Heart right ventricle (tissue), 16 donors: ENCODE data around the gene MRPS31. TPM values are rescaled to one million over a fixed set of nuclear protein-coding genes. Genes with fewer than 3 reads are reported as not detected.

Source experiments
- ATAC-seq, 8 donors: fragments of 200-7000 bp; cut with Tn5 transposase; one replicate each; pipeline ENCODE4 v1.9.1; 2020; ENCODE audit warnings: mild to moderate bottlenecking in 8 of 8, moderate library complexity in 8 of 8, moderate number of reproducible peaks in 1 of 8
- DNase-seq, 2 donors: peaks; one replicate each; pipeline ENCODE4 v3.0.0-alpha.2; 2020
- H3K27ac ChIP-seq, 10 donors: fragments of 200-600 bp; sonication (generic) in 2 of 10; one replicate each; pipeline versions ENCODE4 v1.5.0 to v1.8.0; 2020 to 2022; ENCODE audit warnings: mild to moderate bottlenecking in 3 of 10
- H3K27me3 ChIP-seq, 7 donors: fragments of 200-600 bp; one replicate each; pipeline ENCODE4 v1.8.0; 2021 to 2022; ENCODE audit warnings: mild to moderate bottlenecking in 2 of 7
- H3K36me3 ChIP-seq, 9 donors: fragments of 200-600 bp; sonication (generic) in 1 of 9; one replicate each; pipeline versions ENCODE4 v1.5.0 to v1.8.0; 2020 to 2022; ENCODE audit warnings: mild to moderate bottlenecking in 2 of 9
- H3K4me1 ChIP-seq, 9 donors: fragments of 200-600 bp; sonication (generic) in 1 of 9; one replicate each; pipeline versions ENCODE4 v1.5.0 to v1.8.0; 2020 to 2022; ENCODE audit warnings: mild to moderate bottlenecking in 4 of 9
- H3K4me3 ChIP-seq, 10 donors: fragments of 200-600 bp; sonication (generic) in 2 of 10; one replicate each; pipeline versions ENCODE4 v1.5.0 to v1.8.0; 2020 to 2022; ENCODE audit warnings: mild to moderate bottlenecking in 7 of 10, moderate library complexity in 2 of 10
- H3K9me3 ChIP-seq, 11 donors: fragments of 200-600 bp in 10 of 11; sonication (generic) in 2 of 11; one replicate each; pipeline versions ENCODE4 v1.5.0 to v1.8.0; 2013 to 2022; ENCODE audit warnings: mild to moderate bottlenecking in 2 of 11, control low read depth in 1 of 11, moderate library complexity in 1 of 11
- WGBS, 2 donors: extraction: QIAGEN DNeasy Blood & Tissue Kit; methylation state at CpG; one replicate each; pipeline ENCODE4 v1.1.7; 2013; ENCODE audit warnings: inconsistent platforms in 1 of 2; 5-methylcytosine and 5-hydroxymethylcytosine counted together
- intact Hi-C, 10 donors: fragments of 100-400 bp; cut with DNase I; formaldehyde crosslinking; loops; one replicate each; pipeline versions ENCODE4 v1.11.1 to v1.14.2; 2022
- polyA plus RNA-seq, 2 donors: library from polyadenylated mRNA; stranded (reverse); fragments of 200-250 nt; gene quantifications; one replicate each; pipeline ENCODE4 v1.2.3, GENCODE V29; 2013
- total RNA-seq, 10 donors: library from RNA; stranded (reverse); fragmentation: NEBNext Ultra II Directional in 3 of 10; extraction: Animal tissue kit (Norgen Biotek cat#: 25700) in 3 of 10; gene quantifications; one replicate each; pipeline versions ENCODE4 v1.2.1 to v1.2.4, GENCODE V29; 2021 to 2023
- TF ChIP-seq, protein P1 (sequence below), 9 donors: fragments of 200-600 bp; sonication (generic) in 2 of 9; IDR thresholded peaks; one replicate each; pipeline versions ENCODE4 v1.5.0 to v1.8.0; 2021 to 2022; ENCODE audit warnings: antibody characterized with exemption in 9 of 9, mild to moderate bottlenecking in 5 of 9, moderate library complexity in 1 of 9
- donor health status: Arrhythmogenic right ventricular cardiomyopathy.
- donor health status: ischemic (EF 13 %, LVEDD 7.1; RV severe dilation, severe dysfunction).
- donor health status: healthy with polysubstance abuse.
- donor health status: DM: no; HTN: yes; CAD: no.
- donor health status: DM: no; HTN: no; CAD: no.
- donor health status: ischemic (EF 25% LVEDD 6.9; RV normal size, moderate dysfunction).
- donor health status: ischemic (EF 25% LVEDD 5.7; RV mildly dilated, moderate dysfunction).
- donor health status: healthy.
- donor health status: DM: yes; HTN: yes; CAD: no.
- donor health status: Ischemic cardiomyopathy.
- donor health status: ischemic (EF 35%, LVEDD 5.7; RV mildly dilated, moderate dysfunction).
- donor health status: nonischemic (EF 11% LVEDD 7.7; RV severe dilation, severe dysfunction).
- donor health status: DM: yes; HTN: yes; CAD: no.
- donor health status: PGD.
- donor health status: ischemic (EF 29% LVEDD 5.4; RV normal size, mild dysfunction).
- donor health status: nonischemic (EF 23%, LVEDD 6.1; RV moderate dilation, normal function).

Gene MRPS31
- total and polyA plus RNA-seq, 12 donors, result 22.2 to 121 (median 30.5) TPM

DNA sequence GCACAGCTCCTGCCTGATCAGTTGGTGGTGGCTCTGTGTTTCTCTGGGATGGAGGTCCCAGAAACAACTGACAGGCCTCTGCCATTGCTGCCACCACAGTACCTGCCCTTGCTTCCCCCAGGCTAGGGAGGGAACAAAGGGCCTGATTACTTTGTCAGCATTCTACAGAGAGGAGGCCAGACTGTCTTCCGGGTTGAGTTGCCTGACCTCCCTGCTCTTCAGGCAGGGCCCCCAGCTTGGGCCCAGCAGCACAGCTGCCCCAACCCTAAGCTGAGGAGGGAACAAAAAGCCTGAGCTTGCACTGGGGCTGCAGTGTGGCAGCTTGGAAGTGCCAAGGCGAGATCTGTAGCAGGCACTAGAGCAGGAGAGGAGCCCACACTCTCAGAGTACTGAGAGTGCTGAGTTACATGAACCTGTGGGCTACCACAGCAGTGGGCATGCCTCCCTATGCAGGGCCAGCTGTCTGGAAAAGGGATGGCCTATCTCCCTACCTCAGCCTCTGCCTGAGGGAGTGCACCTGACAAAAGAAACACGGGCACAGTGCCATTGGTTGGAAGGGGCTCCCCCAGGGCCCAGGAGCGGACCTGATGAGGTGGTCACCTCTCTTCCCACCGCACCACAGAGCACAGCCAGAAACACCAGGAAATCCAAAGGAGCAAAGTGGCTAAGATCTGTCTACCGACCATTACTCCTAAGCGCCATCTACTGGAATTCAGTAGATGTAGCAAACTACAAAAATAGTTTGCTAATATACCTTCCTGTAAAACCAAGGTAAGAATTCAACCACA lies 42.9 kb upstream of the MRPS31 start:
- intact Hi-C loops, result no loop called here
- Histone ChIP-seq H3K4me1 (no peaks in the 10 kb centered on the region), H3K9me3 (peaks cover 0 to 27% (median 5%) of the 10 kb centered on the region in 11 donors), H3K27ac (no peak overlapping the region), H3K4me3 (no peak overlapping the region), H3K36me3 (peaks cover 0 to 52% (median 11%) of the 10 kb centered on the region in 9 donors), H3K27me3 (no peaks in the 10 kb centered on the region)
- 83 to 84% methylated on average over 7 of the region's 7 CpGs for WGBS, 2 donors
- ATAC-seq (peak in 2 of 8 donors; percentile 24 to 45), DNase-seq (no peak)
- TF ChIP-seq, protein P1, sequence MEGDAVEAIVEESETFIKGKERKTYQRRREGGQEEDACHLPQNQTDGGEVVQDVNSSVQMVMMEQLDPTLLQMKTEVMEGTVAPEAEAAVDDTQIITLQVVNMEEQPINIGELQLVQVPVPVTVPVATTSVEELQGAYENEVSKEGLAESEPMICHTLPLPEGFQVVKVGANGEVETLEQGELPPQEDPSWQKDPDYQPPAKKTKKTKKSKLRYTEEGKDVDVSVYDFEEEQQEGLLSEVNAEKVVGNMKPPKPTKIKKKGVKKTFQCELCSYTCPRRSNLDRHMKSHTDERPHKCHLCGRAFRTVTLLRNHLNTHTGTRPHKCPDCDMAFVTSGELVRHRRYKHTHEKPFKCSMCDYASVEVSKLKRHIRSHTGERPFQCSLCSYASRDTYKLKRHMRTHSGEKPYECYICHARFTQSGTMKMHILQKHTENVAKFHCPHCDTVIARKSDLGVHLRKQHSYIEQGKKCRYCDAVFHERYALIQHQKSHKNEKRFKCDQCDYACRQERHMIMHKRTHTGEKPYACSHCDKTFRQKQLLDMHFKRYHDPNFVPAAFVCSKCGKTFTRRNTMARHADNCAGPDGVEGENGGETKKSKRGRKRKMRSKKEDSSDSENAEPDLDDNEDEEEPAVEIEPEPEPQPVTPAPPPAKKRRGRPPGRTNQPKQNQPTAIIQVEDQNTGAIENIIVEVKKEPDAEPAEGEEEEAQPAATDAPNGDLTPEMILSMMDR (IDR thresholded peaks at IDR 0.05), result peak in 6 of 9 donors; percentile 34 to 60 (median 44)

DNA sequence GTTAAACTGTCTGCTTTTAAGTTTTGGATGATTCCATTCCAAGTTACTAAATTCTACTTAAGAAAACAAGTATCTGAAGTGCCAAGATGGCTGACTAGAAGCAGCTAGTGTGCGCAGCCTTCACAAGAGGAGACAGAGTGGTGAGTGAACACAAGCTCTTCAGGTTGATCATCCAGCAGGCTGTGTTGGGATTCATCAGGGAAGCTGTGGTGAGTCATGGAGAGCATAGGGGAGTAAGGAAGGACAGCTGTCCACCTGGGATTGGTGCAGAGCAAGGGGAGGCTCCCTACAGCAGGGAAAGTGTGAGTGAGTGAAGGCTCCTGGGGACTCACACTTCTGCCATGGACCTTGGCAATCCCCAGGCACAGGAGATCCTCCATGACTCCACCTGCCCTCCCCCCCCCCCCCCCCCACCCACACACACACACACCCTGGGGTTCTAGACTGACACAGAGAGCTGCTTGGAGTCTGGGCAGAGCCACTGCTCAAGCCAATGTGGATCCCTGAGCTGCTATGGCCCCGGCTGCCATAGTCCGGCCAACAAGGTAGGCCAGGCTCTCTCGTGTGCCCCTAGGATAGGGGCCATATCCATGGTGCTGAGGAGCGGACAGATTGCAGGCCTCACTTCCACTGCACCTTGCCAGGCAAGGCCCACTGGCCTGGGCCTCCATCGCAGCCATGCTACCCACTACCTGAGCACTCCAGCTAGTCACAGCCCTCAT lies 41.9 kb upstream of the MRPS31 start:
- Histone ChIP-seq H3K9me3 (peaks cover 0 to 27% (median 5%) of the 10 kb centered on the region in 11 donors), H3K4me3 (no peak overlapping the region), H3K4me1 (no peaks in the 10 kb centered on the region), H3K27ac (no peak overlapping the region), H3K27me3 (no peaks in the 10 kb centered on the region), H3K36me3 (peaks cover 0 to 62% (median 12%) of the 10 kb centered on the region in 9 donors)
- ATAC-seq (no peak), DNase-seq (no peak)
- intact Hi-C loops, result no loop called here
- 98% methylated on average over 6 of the region's 6 CpGs for WGBS, 2 donors
- TF ChIP-seq, protein P1 (IDR thresholded peaks at IDR 0.05), result no peak

DNA sequence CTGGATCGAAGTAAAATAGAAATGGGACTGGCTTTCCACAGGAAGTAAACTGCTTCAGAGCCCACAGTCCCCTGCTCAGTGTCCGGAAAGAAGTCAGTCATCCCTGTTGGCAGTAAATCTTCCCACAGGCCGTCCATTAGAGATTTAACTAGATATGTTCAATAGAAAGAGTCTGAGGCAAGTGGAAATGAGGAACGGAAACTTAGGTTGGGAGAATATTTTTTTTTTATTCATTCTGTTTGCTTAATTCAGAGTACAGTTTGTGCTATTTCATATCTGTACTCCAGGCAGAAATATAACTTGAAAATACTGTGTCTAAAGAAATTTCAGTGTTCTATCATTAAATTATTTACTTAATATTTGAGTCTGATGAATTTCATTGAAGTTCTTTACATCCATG lies 41.1 kb upstream of the MRPS31 start:
- no peaks in the 10 kb centered on the region for H3K27me3 ChIP-seq
- WGBS, 2 donors, result 78 to 86% methylated on average over 4 of the region's 4 CpGs
- H3K4me3 ChIP-seq, result no peak overlapping the region
- H3K36me3 ChIP-seq, result peaks cover 0 to 69% (median 12%) of the 10 kb centered on the region in 9 donors
- no peak overlapping the region for H3K27ac ChIP-seq
- DNase-seq (no peak), ATAC-seq (no peak)
- intact Hi-C loops, result no loop called here
- H3K9me3 ChIP-seq, result peaks cover 0 to 27% (median 5%) of the 10 kb centered on the region in 11 donors
- TF ChIP-seq, protein P1 (IDR thresholded peaks at IDR 0.05), result no peak
- no peaks in the 10 kb centered on the region for H3K4me1 ChIP-seq

DNA sequence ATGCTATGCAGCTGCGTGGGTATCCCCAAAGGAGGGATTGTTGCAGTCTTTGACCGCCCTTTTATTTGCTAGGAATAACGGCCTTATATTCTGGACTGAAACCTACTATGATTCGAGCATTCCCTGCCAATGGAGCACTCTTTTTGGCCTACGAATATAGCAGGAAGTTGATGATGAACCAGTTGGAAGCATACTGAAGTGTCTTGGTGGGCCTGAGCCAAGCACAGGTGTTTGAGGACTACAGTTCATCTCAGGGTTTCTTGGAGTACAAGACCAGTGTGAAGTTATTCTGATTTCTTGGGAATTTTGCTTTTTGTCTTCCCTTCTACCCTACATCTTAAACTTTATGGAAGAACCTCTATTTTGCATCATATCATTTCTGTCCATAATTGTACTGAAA lies 38.5 kb upstream of the MRPS31 start:
- H3K27ac ChIP-seq, result no peak overlapping the region
- peaks cover 0 to 90% (median 12%) of the 10 kb centered on the region in 9 donors for H3K36me3 ChIP-seq
- TF ChIP-seq, protein P1 (IDR thresholded peaks at IDR 0.05), result no peak
- H3K4me1 ChIP-seq, result no peaks in the 10 kb centered on the region
- no peak overlapping the region for H3K4me3 ChIP-seq
- intact Hi-C loops, result no loop called here
- H3K9me3 ChIP-seq, result peaks cover 0 to 2% (median 0%) of the 10 kb centered on the region in 11 donors
- 93 to 95% methylated on average over 5 of the region's 5 CpGs for WGBS, 2 donors
- H3K27me3 ChIP-seq, result no peaks in the 10 kb centered on the region
- ATAC-seq (no peak), DNase-seq (no peak)
